GM06990 (cell line): ENCODE results near the gene IP6K2.

Experiments used
- DNase-seq: peaks from one replicate; pipeline ENCODE4 v3.0.0-alpha.2; 2011; ENCODE audit not compliant: insufficient read length; ENCODE audit errors: extremely low read depth
- H3K27me3 ChIP-seq: replicated peaks from 2 replicates; pipeline ENCODE4 v1.6.0; 2011; ENCODE audit warnings: low read length; ENCODE audit not compliant: control insufficient read depth, insufficient read depth
- H3K36me3 ChIP-seq: 2 replicates; pipeline ENCODE4 v1.5.1; 2011; ENCODE audit warnings: low read length; ENCODE audit not compliant: control insufficient read depth, insufficient read depth
- H3K4me3 ChIP-seq: replicated peaks from 2 replicates; pipeline ENCODE4 v1.5.1; 2011; ENCODE audit warnings: low read depth, mild to moderate bottlenecking, control low read depth, low read length
- TF ChIP-seq, protein P1 (sequence below): IDR thresholded peaks from 2 replicates; pipeline ENCODE4 v1.5.1; 2011; ENCODE audit warnings: low read length, control low read depth, mild to moderate bottlenecking, inconsistent platforms; ENCODE audit not compliant: insufficient read depth, poor library complexity, severe bottlenecking

IP6K2 gene

GRCh38 chr3:48680811-48681540 lies 36.0 kb downstream of the IP6K2 start:
- peaks cover 18% of the 10 kb centered on the region for H3K36me3 ChIP-seq
- no peak for DNase-seq
- H3K4me3 ChIP-seq, result no peak overlapping the region
- H3K27me3 ChIP-seq, result no peaks in the 10 kb centered on the region
- TF ChIP-seq, protein P1, sequence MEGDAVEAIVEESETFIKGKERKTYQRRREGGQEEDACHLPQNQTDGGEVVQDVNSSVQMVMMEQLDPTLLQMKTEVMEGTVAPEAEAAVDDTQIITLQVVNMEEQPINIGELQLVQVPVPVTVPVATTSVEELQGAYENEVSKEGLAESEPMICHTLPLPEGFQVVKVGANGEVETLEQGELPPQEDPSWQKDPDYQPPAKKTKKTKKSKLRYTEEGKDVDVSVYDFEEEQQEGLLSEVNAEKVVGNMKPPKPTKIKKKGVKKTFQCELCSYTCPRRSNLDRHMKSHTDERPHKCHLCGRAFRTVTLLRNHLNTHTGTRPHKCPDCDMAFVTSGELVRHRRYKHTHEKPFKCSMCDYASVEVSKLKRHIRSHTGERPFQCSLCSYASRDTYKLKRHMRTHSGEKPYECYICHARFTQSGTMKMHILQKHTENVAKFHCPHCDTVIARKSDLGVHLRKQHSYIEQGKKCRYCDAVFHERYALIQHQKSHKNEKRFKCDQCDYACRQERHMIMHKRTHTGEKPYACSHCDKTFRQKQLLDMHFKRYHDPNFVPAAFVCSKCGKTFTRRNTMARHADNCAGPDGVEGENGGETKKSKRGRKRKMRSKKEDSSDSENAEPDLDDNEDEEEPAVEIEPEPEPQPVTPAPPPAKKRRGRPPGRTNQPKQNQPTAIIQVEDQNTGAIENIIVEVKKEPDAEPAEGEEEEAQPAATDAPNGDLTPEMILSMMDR, result no peak

GRCh38 chr3:48679411-48680391 lies 37.3 kb downstream of the IP6K2 start:
- no peak for DNase-seq
- TF ChIP-seq, protein P1, result no peak
- Histone ChIP-seq H3K4me3 (no peak overlapping the region), H3K27me3 (no peaks in the 10 kb centered on the region), H3K36me3 (peaks cover 21% of the 10 kb centered on the region)

DNA sequence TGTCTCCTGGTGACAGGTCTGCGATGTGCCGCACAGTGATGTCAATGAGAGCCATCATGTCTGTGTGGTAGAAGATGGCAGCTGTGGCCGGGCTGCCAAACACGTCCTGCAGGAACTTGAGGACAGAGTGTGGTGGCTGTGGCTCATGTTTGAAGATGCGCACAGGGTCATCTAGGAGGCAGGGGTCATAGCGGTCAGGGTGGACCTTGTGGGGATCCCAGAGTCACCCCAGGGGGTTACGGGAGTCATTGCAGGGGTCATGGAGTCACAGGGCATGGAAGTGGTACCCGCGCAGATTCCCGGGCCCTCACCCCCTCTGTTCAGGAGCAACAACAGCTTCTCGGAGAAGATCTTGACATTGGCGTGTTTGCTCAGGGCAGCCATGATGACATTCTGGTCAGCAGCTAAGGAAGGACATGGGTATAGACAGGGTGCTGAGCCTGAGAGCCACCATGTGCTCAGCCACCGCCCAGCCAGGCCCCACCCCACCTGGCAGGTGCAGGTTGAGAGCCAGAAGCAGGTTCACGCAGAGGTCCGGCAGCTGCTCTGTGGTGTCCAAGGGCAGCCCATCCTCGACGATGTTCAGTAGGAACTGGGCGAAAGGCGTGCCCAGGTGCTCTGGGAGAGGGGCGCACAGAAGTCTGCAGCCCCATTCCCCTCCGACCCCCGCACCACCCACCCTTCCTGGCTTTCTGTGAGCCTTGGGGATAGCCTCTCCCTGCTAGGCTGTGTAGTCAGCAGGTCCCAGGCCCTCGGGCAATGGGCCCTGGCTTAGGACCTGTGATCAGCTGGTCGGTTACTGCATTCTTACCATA lies 38.2 kb downstream of the IP6K2 start:
- no peak for DNase-seq
- H3K4me3 ChIP-seq, result no peak overlapping the region
- no peaks in the 10 kb centered on the region for H3K27me3 ChIP-seq
- H3K36me3 ChIP-seq, result peaks cover 26% of the 10 kb centered on the region
- TF ChIP-seq, protein P1, result no peak

GRCh38 chr3:48678056-48678455 lies 39.0 kb downstream of the IP6K2 start:
- peaks cover 26% of the 10 kb centered on the region for H3K36me3 ChIP-seq

GRCh38 chr3:48674505-48674904 lies 42.5 kb downstream of the IP6K2 start:
- TF ChIP-seq, protein P1, result no peak
- Histone ChIP-seq H3K36me3 (peaks cover 15% of the 10 kb centered on the region), H3K4me3 (no peak overlapping the region), H3K27me3 (no peaks in the 10 kb centered on the region)
- DNase-seq, result no peak

More at GRCh38 chr3:48678056-48678455, 39.0 kb downstream of the IP6K2 start:
- TF ChIP-seq, protein P1, result no peak
- H3K27me3 ChIP-seq, result no peaks in the 10 kb centered on the region
- no peak for DNase-seq
- no peak overlapping the region for H3K4me3 ChIP-seq
